A549 (cell line): Measurements from ENCODE around the gene MFSD8. TPM values are rescaled to one million over a fixed set of nuclear protein-coding genes. Genes with fewer than 3 reads are reported as not detected.
"Not testable (repeated sequence)": the region's sequence is repeated elsewhere in the genome, so short reads cannot be mapped to it uniquely, and the experiment has no call there.

Experiments
- ATAC-seq, 2 experiments: fragments of 200-7000 bp in 1 of 2; fragments of >200 bp in 1 of 2; cut with Nextera tagmentation in 1 of 2; cut with Tn5 transposase in 1 of 2; 3 replicates each; pipeline versions ENCODE4 v1.8.0 to v1.9.1; 2018 to 2020; ENCODE audit warnings: mild to moderate bottlenecking in 1 of 2, moderate library complexity in 1 of 2
- CTCF ChIA-PET: fragments of 300-600 bp; sonication (Branson Sonifier 250); formaldehyde crosslinking; extraction: SDS; loops from one replicate; lab custom pipeline; 2021; ENCODE audit warnings: antibody characterized with exemption, inconsistent platforms; lab: Yijun Ruan, JAX
- POLR2A ChIA-PET: fragments of 350-600 bp; formaldehyde crosslinking; extraction: SDS; loops from one replicate; lab custom pipeline; 2021; ENCODE audit warnings: antibody characterized with exemption, inconsistent platforms; lab: Yijun Ruan, JAX
- DNase-seq, 2 experiments: peaks; one replicate each; pipeline versions ENCODE4 v3.0.0 to v3.0.0-alpha.2; 2011 to 2016; ENCODE audit warnings: low read depth in 1 of 2, low spot score in 1 of 2
- FAIRE-seq: peaks from 2 replicates; lab custom pipeline; 2011; peaks lifted over from hg19 to GRCh38; lab: Jason Lieb, UNC
- H3K27ac ChIP-seq, 2 experiments: fragments of >200 bp; sonication (Bioruptor Twin); formaldehyde crosslinking; 3 replicates each; pipeline ENCODE4 v1.5.1; 2016 to 2017
- H3K4me1 ChIP-seq: fragments of >200 bp; sonication (Bioruptor Twin); formaldehyde crosslinking; 3 replicates; pipeline ENCODE4 v1.6.1; 2016
- H3K4me2 ChIP-seq: fragments of >200 bp; sonication (Bioruptor Twin); formaldehyde crosslinking; 3 replicates; pipeline ENCODE4 v1.6.1; 2016
- H3K4me3 ChIP-seq: fragments of >200 bp; sonication (Bioruptor Twin); formaldehyde crosslinking; 3 replicates; pipeline ENCODE4 v1.5.1; 2016
- H3K9me3 ChIP-seq: fragments of >200 bp; sonication (Bioruptor Twin); formaldehyde crosslinking; 3 replicates; pipeline ENCODE4 v1.6.1; 2016
- BCL3 ChIP-seq: fragments of >200 bp; sonication (Bioruptor Twin); formaldehyde crosslinking; IDR thresholded peaks from 3 replicates; pipeline ENCODE4 v1.6.1; 2016
- CBX2 ChIP-seq: fragments of 200-600 bp; sonication (generic); IDR thresholded peaks from 2 replicates; pipeline ENCODE4 v1.6.1; 2016; ENCODE audit warnings: low read depth, mild to moderate bottlenecking, borderline replicate concordance
- CHD4 ChIP-seq: fragments of 200-600 bp; sonication (generic); IDR thresholded peaks from 2 replicates; pipeline ENCODE4 v1.6.1; 2016; ENCODE audit warnings: antibody characterized with exemption, mild to moderate bottlenecking, borderline replicate concordance
- EHMT2 ChIP-seq: fragments of 200-600 bp; sonication (generic); IDR thresholded peaks from 2 replicates; pipeline ENCODE4 v1.6.1; 2016; ENCODE audit warnings: antibody characterized with exemption, low read depth, mild to moderate bottlenecking, moderate library complexity
- EP300 ChIP-seq, 2 experiments: fragments of >200 bp; sonication (Bioruptor Twin); formaldehyde crosslinking; IDR thresholded peaks; 2 replicates in 1 of 2; 3 replicates in 1 of 2; pipeline ENCODE4 v1.6.1; 2016 to 2017
- FOSB ChIP-seq: fragments of 250-450 bp; sonication (Bioruptor Pico); IDR thresholded peaks from 2 replicates; pipeline ENCODE4 v1.5.0; 2020; ENCODE audit warnings: mild to moderate bottlenecking, moderate library complexity
- HOXA7 ChIP-seq: fragments of 250-450 bp; sonication (Bioruptor Pico); IDR thresholded peaks from 2 replicates; pipeline ENCODE4 v1.5.0; 2020; ENCODE audit warnings: mild to moderate bottlenecking, moderate library complexity
- JUN ChIP-seq, 2 experiments: fragments of >200 bp; sonication (Bioruptor Twin); formaldehyde crosslinking; IDR thresholded peaks; 2 replicates in 1 of 2; 3 replicates in 1 of 2; pipeline ENCODE4 v1.6.1; 2016 to 2017
- JUNB ChIP-seq: fragments of >200 bp; sonication (Bioruptor Twin); formaldehyde crosslinking; IDR thresholded peaks from 2 replicates; pipeline ENCODE4 v1.6.1; 2016
- MAZ ChIP-seq: fragments of 150-350 bp; IDR thresholded peaks from 2 replicates; pipeline ENCODE4 v1.6.1; 2014; ENCODE audit warnings: antibody characterized with exemption, low read depth, low read length, borderline replicate concordance
- MYC ChIP-seq: IDR thresholded peaks from 2 replicates; pipeline ENCODE4 v1.6.1; 2012; ENCODE audit warnings: mild to moderate bottlenecking, inconsistent platforms, low read length, improper control_type of control experiment, borderline replicate concordance
- NPAS2 ChIP-seq: fragments of 250-450 bp; sonication (Bioruptor Pico); IDR thresholded peaks from 2 replicates; pipeline ENCODE4 v1.8.0; 2022; ENCODE audit warnings: mild to moderate bottlenecking, moderate library complexity, borderline replicate concordance
- NR3C1 ChIP-seq: fragments of >200 bp; sonication (Bioruptor Twin); formaldehyde crosslinking; IDR thresholded peaks from 3 replicates; pipeline ENCODE4 v1.6.1; 2017
- PHF8 ChIP-seq: fragments of 200-600 bp; sonication (generic); IDR thresholded peaks from 2 replicates; pipeline ENCODE4 v1.6.1; 2016; ENCODE audit warnings: low read depth, mild to moderate bottlenecking, antibody characterized with exemption, moderate library complexity, borderline replicate concordance
- RFX5 ChIP-seq: fragments of 450-650 bp; IDR thresholded peaks from 2 replicates; pipeline ENCODE4 v1.7.1; 2014; ENCODE audit warnings: antibody characterized with exemption, mild to moderate bottlenecking, moderate library complexity
- TFCP2L1 ChIP-seq: fragments of 250-450 bp; sonication (Bioruptor Pico); IDR thresholded peaks from 2 replicates; pipeline ENCODE4 v1.5.0; 2021; ENCODE audit warnings: mild to moderate bottlenecking
- USF2 ChIP-seq: fragments of 450-650 bp; IDR thresholded peaks from 2 replicates; pipeline ENCODE4 v1.6.1; 2014; ENCODE audit warnings: antibody characterized with exemption
- ZNF302 ChIP-seq: fragments of 250-450 bp; sonication (Bioruptor Pico); IDR thresholded peaks from 2 replicates; pipeline ENCODE4 v1.9.0; 2021; ENCODE audit warnings: inconsistent platforms, mild to moderate bottlenecking, moderate library complexity
- ZSCAN20 ChIP-seq: fragments of 250-450 bp; sonication (Bioruptor Pico); IDR thresholded peaks from 2 replicates; pipeline ENCODE4 v1.8.0; 2022; ENCODE audit warnings: mild to moderate bottlenecking, moderate library complexity
- WGBS: methylation state at CpG from one replicate; pipeline ENCODE4 v1.1.6; 2017; ENCODE audit errors: missing lambda C conversion rate; 5-methylcytosine and 5-hydroxymethylcytosine counted together
- polyA plus RNA-seq, 4 experiments: library from polyadenylated mRNA; depleted of rRNA in 3 of 4; stranded (reverse); fragments of >200 nt; fragmentation: RNase III in 1 of 4; extraction: RNeasy Plus Mini Kit Qiagen cat#74134 plus additional on column Dnase treatment in 1 of 4; gene quantifications; 2 replicates in 3 of 4; 3 replicates in 1 of 4; pipeline ENCODE4 v1.2.3, GENCODE V29; 2011 to 2017
- TF ChIP-seq, protein P1 (sequence below): IDR thresholded peaks from 2 replicates; pipeline ENCODE4 v1.6.1; 2012; ENCODE audit warnings: low read depth, borderline replicate concordance

The MFSD8 gene
- polyA plus RNA-seq, 2 of the 4 experiments (the other 2 are of a cell fraction), result 10.1 to 22.3 TPM

GRCh38 chr4:127905029-127905428 is 59.9 kb downstream of the MFSD8 start:
- POLR2A ChIA-PET, result no interaction called here
- H3K4me1 ChIP-seq, result no peaks in the 10 kb centered on the region
- WGBS, result 63% methylated on average over 3 of the region's 8 CpGs
- DNase-seq, result no peak
- CTCF ChIA-PET, result no interaction called here
- no peak overlapping the region for H3K27ac ChIP-seq
- TF ChIP-seq JUN (IDR thresholded peaks at IDR 0.05), result no peak
- TF ChIP-seq TFCP2L1 (CRISPR knock-in tag), result no peak
- TF ChIP-seq ZSCAN20 (CRISPR knock-in tag), result no peak
- no peak for ATAC-seq
- H3K4me3 ChIP-seq, result no peak overlapping the region
- no peaks in the 10 kb centered on the region for H3K9me3 ChIP-seq
- no peak for FAIRE-seq
- H3K4me2 ChIP-seq, result no peak overlapping the region

GRCh38 chr4:127899682-127900081 is 65.3 kb downstream of the MFSD8 start:
- H3K27ac ChIP-seq, POLR2A ChIA-PET, ATAC-seq, H3K4me2 ChIP-seq, FAIRE-seq, H3K4me3 ChIP-seq, CTCF ChIA-PET, DNase-seq, H3K4me1 ChIP-seq, H3K9me3 ChIP-seq: not testable (repeated sequence)
- 96% methylated on average over 4 of the region's 4 CpGs for WGBS

DNA sequence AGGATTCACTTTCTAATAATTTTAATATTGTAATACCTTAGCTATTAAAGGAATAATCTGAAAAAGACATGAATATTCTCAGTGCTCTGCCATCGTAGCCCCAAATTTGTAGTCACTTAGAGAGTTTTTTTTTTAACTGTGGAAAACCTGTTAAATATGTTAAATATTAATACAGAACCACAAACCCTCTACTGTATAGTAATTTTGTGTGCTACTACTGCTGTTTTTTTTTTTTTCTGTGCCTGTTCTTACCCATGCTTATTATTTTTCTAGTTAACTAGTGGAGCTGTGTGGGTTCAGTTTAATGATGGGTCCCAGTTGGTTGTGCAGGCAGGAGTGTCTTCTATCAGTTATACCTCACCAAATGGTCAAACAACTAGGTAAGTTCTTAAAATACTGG is 68.4 kb downstream of the MFSD8 start:
- no peaks in the 10 kb centered on the region for H3K9me3 ChIP-seq
- WGBS, result 95% methylated on average over 1 of the region's 1 CpG
- H3K27ac ChIP-seq, result no peak overlapping the region
- POLR2A ChIA-PET, result no interaction called here
- ATAC-seq (no peak), FAIRE-seq (no peak), DNase-seq (no peak)
- no peaks in the 10 kb centered on the region for H3K4me1 ChIP-seq
- TF ChIP-seq MYC, result no peak
- TF ChIP-seq NR3C1, result no peak
- no peak for TF ChIP-seq BCL3
- no peak for TF ChIP-seq TFCP2L1 (CRISPR knock-in tag)
- no peak for TF ChIP-seq MAZ
- TF ChIP-seq PHF8, result no peak
- CTCF ChIA-PET, result no interaction called here
- no peak overlapping the region for H3K4me3 ChIP-seq
- no peak overlapping the region for H3K4me2 ChIP-seq

GRCh38 chr4:127896069-127896468 is 68.9 kb downstream of the MFSD8 start:
- no peak overlapping the region for H3K4me2 ChIP-seq
- TF ChIP-seq EP300 (IDR thresholded peaks at IDR 0.05) (no peak), ZNF302 (no peak)
- TF ChIP-seq, all 56 proteins: peak for 0
- H3K4me1 ChIP-seq, result no peaks in the 10 kb centered on the region
- no peak for ATAC-seq
- ChIA-PET CTCF (no interaction called here), POLR2A (no interaction called here)
- 92% methylated on average over 1 of the region's 1 CpG for WGBS
- FAIRE-seq, result no peak
- H3K4me3 ChIP-seq, result no peak overlapping the region
- DNase-seq, result no peak
- H3K27ac ChIP-seq, result no peak overlapping the region
- H3K9me3 ChIP-seq, result no peaks in the 10 kb centered on the region

GRCh38 chr4:127889903-127890302 is 75.1 kb downstream of the MFSD8 start:
- POLR2A ChIA-PET, result no interaction called here
- no peaks in the 10 kb centered on the region for H3K4me1 ChIP-seq
- 83% methylated on average over 3 of the region's 3 CpGs for WGBS
- no peak overlapping the region for H3K4me3 ChIP-seq
- no peak overlapping the region for H3K4me2 ChIP-seq
- CTCF ChIA-PET, result interaction anchor here (2.1 kb wide), 1 partner anchor 9 kb away, joined by 6 read pairs; the partner anchor contains the start of gene PLK4
- TF ChIP-seq NPAS2 (CRISPR knock-in tag) (no peak), CHD4 (no peak), USF2 (no peak), JUNB (no peak), EHMT2 (no peak), TFCP2L1 (CRISPR knock-in tag) (no peak), ZNF302 (no peak), FOSB (CRISPR knock-in tag) (no peak), JUN (IDR thresholded peaks at IDR 0.05) (no peak), HOXA7 (CRISPR knock-in tag) (no peak), CBX2 (no peak), RFX5 (no peak)
- TF ChIP-seq, protein P1, sequence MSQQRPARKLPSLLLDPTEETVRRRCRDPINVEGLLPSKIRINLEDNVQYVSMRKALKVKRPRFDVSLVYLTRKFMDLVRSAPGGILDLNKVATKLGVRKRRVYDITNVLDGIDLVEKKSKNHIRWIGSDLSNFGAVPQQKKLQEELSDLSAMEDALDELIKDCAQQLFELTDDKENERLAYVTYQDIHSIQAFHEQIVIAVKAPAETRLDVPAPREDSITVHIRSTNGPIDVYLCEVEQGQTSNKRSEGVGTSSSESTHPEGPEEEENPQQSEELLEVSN, result no peak
- H3K9me3 ChIP-seq, result no peaks in the 10 kb centered on the region
- no peak for ATAC-seq
- FAIRE-seq, result no peak
- H3K27ac ChIP-seq, result no peak overlapping the region
- DNase-seq, result no peak
